ENCODE measurements around the gene PSMA5.

DNA sequence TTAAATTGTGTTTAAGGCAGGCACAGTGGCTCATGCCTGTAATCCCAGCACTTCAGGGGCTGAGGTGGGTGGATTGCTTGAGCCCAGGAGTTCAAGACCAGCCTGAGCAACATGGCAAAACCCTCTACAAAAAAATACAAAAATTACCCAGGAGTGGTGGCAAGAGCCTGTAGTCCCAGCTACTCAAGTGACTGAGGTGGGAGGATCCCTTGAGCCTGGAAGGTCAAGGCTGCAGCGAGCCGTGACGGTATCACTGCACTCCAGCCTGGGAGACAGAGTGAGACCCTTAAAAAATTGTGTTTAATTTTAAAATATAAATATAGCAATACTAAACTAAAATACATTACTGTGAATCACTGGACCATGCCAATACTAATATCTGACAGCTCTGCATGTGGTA lies 71.3 kb downstream of the PSMA5 start:
- TF ChIP-seq, protein P1, sequence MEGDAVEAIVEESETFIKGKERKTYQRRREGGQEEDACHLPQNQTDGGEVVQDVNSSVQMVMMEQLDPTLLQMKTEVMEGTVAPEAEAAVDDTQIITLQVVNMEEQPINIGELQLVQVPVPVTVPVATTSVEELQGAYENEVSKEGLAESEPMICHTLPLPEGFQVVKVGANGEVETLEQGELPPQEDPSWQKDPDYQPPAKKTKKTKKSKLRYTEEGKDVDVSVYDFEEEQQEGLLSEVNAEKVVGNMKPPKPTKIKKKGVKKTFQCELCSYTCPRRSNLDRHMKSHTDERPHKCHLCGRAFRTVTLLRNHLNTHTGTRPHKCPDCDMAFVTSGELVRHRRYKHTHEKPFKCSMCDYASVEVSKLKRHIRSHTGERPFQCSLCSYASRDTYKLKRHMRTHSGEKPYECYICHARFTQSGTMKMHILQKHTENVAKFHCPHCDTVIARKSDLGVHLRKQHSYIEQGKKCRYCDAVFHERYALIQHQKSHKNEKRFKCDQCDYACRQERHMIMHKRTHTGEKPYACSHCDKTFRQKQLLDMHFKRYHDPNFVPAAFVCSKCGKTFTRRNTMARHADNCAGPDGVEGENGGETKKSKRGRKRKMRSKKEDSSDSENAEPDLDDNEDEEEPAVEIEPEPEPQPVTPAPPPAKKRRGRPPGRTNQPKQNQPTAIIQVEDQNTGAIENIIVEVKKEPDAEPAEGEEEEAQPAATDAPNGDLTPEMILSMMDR (IDR thresholded peaks at IDR 0.05): no peak
- no peak for TF ChIP-seq POLR2A (IDR thresholded peaks at IDR 0.05)

Data from thyroid gland (tissue), 4 donors.